ENCODE measurements around the gene EXD1. TPM values are rescaled to one million over a fixed set of nuclear protein-coding genes. Genes with fewer than 3 reads are reported as not detected.
A peak's percentile ranks its signal among the peaks of the same experiment; 100 is the strongest.

EXD1 gene
- total and polyA plus RNA-seq, 9 of the 15 experiments (the other 6 are each of a cell fraction or from before 2014, with no cell fraction given): not detected

GRCh38 chr15:41231422-41232226 is 1.1 kb upstream of the EXD1 start:
- ATAC-seq (peak; percentile 68), DNase-seq (ENCODE audit: extremely low read depth in 1 of 4, low spot score in 3 of 4) (no peak), FAIRE-seq (no peak)
- in situ Hi-C loops (cut with MboI) (no loop called here), intact Hi-C loops (cut with micrococcal nuclease) (loop anchor here (2.0 kb wide), 3 partner anchors 53 to 115 kb away; partner anchors contain the start of genes INO80, NUSAP1 and OIP5)
- POLR2A ChIA-PET: interaction anchor here (0.5 to 2.1 kb wide), 17 partner anchors 9 to 267 kb away, joined by 3 to 14 read pairs (median 4); partner anchors contain the start of gene INO80
- no peaks in the 10 kb centered on the region for H4K20me1 ChIP-seq (replicated peaks; ENCODE audit: control insufficient read depth, insufficient read depth, low read length)
- no peaks in the 10 kb centered on the region for H3K9me1 ChIP-seq (ENCODE audit: control insufficient read depth, insufficient read depth, low read length)
- peak overlapping the region; percentile 97 for H2AFZ ChIP-seq (ENCODE audit: low read depth, low read length)
- peak overlapping the region; percentile 90 for H3K4me2 ChIP-seq (ENCODE audit: insufficient read depth, low read length)
- TSS peak; percentile 42 for BruUV-seq (replicated peaks)
- H3K9me3 ChIP-seq (replicated peaks; ENCODE audit: control insufficient read depth, insufficient read depth, low read depth, low read length): no peaks in the 10 kb centered on the region; the same call in 1 of the 2 replicates
- no peaks in the 10 kb centered on the region for H3K27me3 ChIP-seq (ENCODE audit: control insufficient read depth in 2 of 2, insufficient read depth in 2 of 2, low read length in 2 of 2)
- peaks cover 18% of the 10 kb centered on the region; the same call in 1 of the 3 replicates for H3K36me3 ChIP-seq (ENCODE audit: control insufficient read depth, insufficient read depth, low read length)
- peak overlapping the region; percentile 75 for H3K4me3 ChIP-seq
- WGBS (ENCODE audit: insufficient coverage, low coverage, missing lambda C conversion rate): 2% methylated on average over 28 of the region's 28 CpGs
- peaks cover 20 to 31% of the 10 kb centered on the region in 2 experiments for H3K4me1 ChIP-seq (replicated peaks in 1 of 2; ENCODE audit: control insufficient read depth in 2 of 2, insufficient read depth in 2 of 2, low read length in 2 of 2)
- CTCF ChIA-PET (ENCODE audit: low intra/inter-chr PET ratio): interaction anchor here (0.6 to 0.7 kb wide), 3 partner anchors 20 to 477 kb away, joined by 3 read pairs; no protein-coding TSS in a partner anchor
- peak overlapping the region; percentile 82 to 96 for H3K9ac ChIP-seq (ENCODE audit: insufficient read depth in 1 of 2, low read depth in 2 of 2, low read length in 2 of 2)
- H3K79me2 ChIP-seq (ENCODE audit: control insufficient read depth, insufficient read depth, low read length): peaks cover 47% of the 10 kb centered on the region
- peak overlapping the region; percentile 93 for H3K27ac ChIP-seq (ENCODE audit: extremely low read depth, low read depth, low read length)
- TF ChIP-seq SETDB1 (IDR thresholded peaks at IDR 0.05; ENCODE audit: low read length) (no peak), NFE2L1 (tag; IDR thresholded peaks at IDR 0.05; ENCODE audit: borderline replicate concordance, low read depth) (no peak), E2F3 (CRISPR knock-in tag; IDR thresholded peaks at IDR 0.05) (peak; percentile 23; the same call in 1 of the 2 replicates), HEY1 (CRISPR knock-in tag; IDR thresholded peaks at IDR 0.05; ENCODE audit: borderline replicate concordance) (no peak), TOE1 (IDR thresholded peaks at IDR 0.05; ENCODE audit: borderline replicate concordance) (no peak), TOE1 (CRISPR knock-in tag; IDR thresholded peaks at IDR 0.05; ENCODE audit: borderline replicate concordance, low read depth) (no peak), MEF2D (tag; conservative IDR thresholded peaks at IDR 0.05; ENCODE audit: low read depth) (no peak), FOXA3 (CRISPR knock-in tag; conservative IDR thresholded peaks at IDR 0.05 in 1 of 2, IDR thresholded peaks at IDR 0.05 in 1 of 2) (peak in 1 of 2 experiments; percentile 47; a peak in 1 of 4 replicates), SAP30 (IDR thresholded peaks at IDR 0.05; ENCODE audit: borderline replicate concordance, insufficient read depth, low read depth, low read length, poor library complexity, severe bottlenecking) (peak; percentile 50), RBFOX2 (IDR thresholded peaks at IDR 0.05; ENCODE audit: low read depth, low read length) (peak; percentile 77; the same call in 1 of the 2 replicates), POLR2G (IDR thresholded peaks at IDR 0.05; ENCODE audit: low read depth, low read length) (0 out of 2 replicates have a peak, but pooled peaks have one; percentile 56), ZNF407 (IDR thresholded peaks at IDR 0.05; ENCODE audit: low read depth) (no peak), POLR2A (conservative IDR thresholded peaks at IDR 0.05) (peak; percentile 28; the same call in 1 of the 2 replicates)

Measured in K562 (cell line).